ENCODE measurements around the gene HYCC2. TPM values are rescaled to one million over a fixed set of nuclear protein-coding genes. Genes with fewer than 3 reads are reported as not detected.

The HYCC2 gene
- total and polyA plus RNA-seq, 7 donors: 1.7 to 8.6 (median 7.6) TPM

GRCh38 chr2:201074996-201075395, 3.5 kb upstream of the HYCC2 start:
- ATAC-seq (no peak), DNase-seq (no peak)
- Histone ChIP-seq H3K4me3 (no peak overlapping the region), H3K27ac (no peak overlapping the region), H3K27me3 (ENCODE audit: insufficient read depth in 3 of 3, low read length in 2 of 3) (no peaks in the 10 kb centered on the region), H3K36me3 (ENCODE audit: insufficient read depth in 1 of 2, low read depth in 1 of 2) (peaks cover 0 to 16% of the 10 kb centered on the region in 2 donors), H3K9me3 (no peaks in the 10 kb centered on the region), H3K4me1 (peaks cover 35% of the 10 kb centered on the region)
- 66 to 78% (median 69%) methylated on average over 7 of the region's 7 CpGs for WGBS, 3 donors
- TF ChIP-seq CTCF (IDR thresholded peaks at IDR 0.05): no peak
- intact Hi-C loops (cut with DNase I): loop anchor here (5.0 to 10.0 kb wide), 3 partner anchors 37 to 80 kb away; partner anchors contain the start of gene CFLAR (in 1 of the 2)

DNA sequence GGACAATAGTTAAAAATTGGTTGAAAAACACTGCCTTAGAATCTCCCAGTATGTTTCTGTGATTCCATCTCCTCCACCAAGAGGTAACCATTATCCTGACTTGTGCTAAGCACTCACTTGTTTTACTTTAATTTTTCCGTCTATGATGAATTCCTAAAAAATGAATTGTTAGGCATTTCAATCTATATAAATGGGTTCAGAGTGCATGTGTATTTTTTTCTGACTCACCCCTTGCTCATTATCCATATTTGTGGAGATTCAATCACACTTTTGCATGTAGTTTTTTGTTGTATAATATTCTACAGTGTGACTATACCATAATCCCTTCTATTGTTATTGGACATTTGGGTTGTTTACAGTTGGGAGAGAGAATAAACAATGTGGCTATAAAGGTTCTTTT, 1.6 kb upstream of the HYCC2 start:
- ATAC-seq: no peak
- intact Hi-C loops (cut with DNase I): loop anchor here (5.0 to 10.0 kb wide), 3 partner anchors 39 to 82 kb away; partner anchors contain the start of gene CFLAR (in 1 of the 2)
- Histone ChIP-seq H3K27me3 (ENCODE audit: insufficient read depth in 3 of 3, low read length in 2 of 3) (no peaks in the 10 kb centered on the region), H3K4me3 (peak overlapping the region; percentile 92), H3K36me3 (ENCODE audit: insufficient read depth in 1 of 2, low read depth in 1 of 2) (no peaks in the 10 kb centered on the region), H3K9me3 (no peaks in the 10 kb centered on the region), H3K4me1 (peaks cover 49% of the 10 kb centered on the region), H3K27ac (no peak overlapping the region)
- WGBS, 3 donors: 76 to 92% (median 80%) methylated on average over 1 of the region's 1 CpG
- DNase-seq: no peak
- no peak for TF ChIP-seq CTCF (IDR thresholded peaks at IDR 0.05)

- Histone ChIP-seq H3K9me3 (no peaks in the 10 kb centered on the region), H3K27me3 (ENCODE audit: insufficient read depth in 3 of 3, low read length in 2 of 3) (no peaks in the 10 kb centered on the region), H3K36me3 (ENCODE audit: insufficient read depth in 1 of 2, low read depth in 1 of 2) (no peaks in the 10 kb centered on the region), H3K27ac (peak overlapping the region; percentile 95), H3K4me3 (peak overlapping the region; percentile 92), H3K4me1 (peaks cover 55% of the 10 kb centered on the region)
- DNase-seq (no peak), ATAC-seq (peak in 1 of 4 donors; percentile 5)
- 2 to 3% (median 3%) methylated on average over 5 of the region's 5 CpGs for WGBS, 3 donors
- intact Hi-C loops (cut with DNase I): loop anchor here (5.0 to 10.0 kb wide), 3 partner anchors 40 to 83 kb away; partner anchors contain the start of gene CFLAR (in 1 of the 2)
- TF ChIP-seq CTCF (IDR thresholded peaks at IDR 0.05): no peak
Measured at GRCh38 chr2:201072201-201072530, 695 bp upstream of the HYCC2 start.

DNA sequence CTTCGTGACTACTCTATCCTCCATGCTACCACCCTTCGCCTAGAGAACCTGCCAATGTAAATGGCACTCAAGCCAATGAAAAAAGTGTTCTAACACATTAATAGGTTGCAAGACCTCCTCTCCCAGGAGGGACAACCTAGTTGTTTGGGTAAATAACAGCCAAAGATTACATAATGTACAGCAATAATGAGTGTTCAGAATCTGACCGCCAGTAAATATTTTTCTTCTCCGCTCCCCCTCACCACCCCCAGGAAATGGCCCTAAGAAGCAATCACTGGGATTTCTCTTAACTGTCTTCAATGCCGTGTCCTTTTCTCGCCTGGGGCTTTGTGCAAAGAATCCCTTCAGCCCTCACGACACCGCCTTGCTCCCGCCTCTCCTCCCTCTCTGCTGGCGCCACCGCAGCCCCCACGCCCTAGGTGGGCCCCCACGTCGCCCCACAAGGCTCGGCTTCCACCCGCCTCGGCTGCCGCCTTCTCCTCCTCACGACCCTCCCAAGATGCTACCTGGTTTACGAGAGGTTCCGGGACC, 458 bp downstream of the HYCC2 start:
- DNase-seq (no peak), ATAC-seq (peak; percentile 15 to 44 (median 27))
- intact Hi-C loops (cut with DNase I): loop anchor here (1.0 to 10.0 kb wide), 6 partner anchors 41 to 166 kb away; partner anchors contain the start of genes ORC2 (in 2 of the 2) and CFLAR (in 1 of the 2)
- Histone ChIP-seq H3K4me3 (peak overlapping the region; percentile 92), H3K27ac (peak overlapping the region; percentile 95), H3K9me3 (no peaks in the 10 kb centered on the region), H3K36me3 (ENCODE audit: insufficient read depth in 1 of 2, low read depth in 1 of 2) (no peaks in the 10 kb centered on the region), H3K4me1 (peaks cover 59% of the 10 kb centered on the region), H3K27me3 (ENCODE audit: insufficient read depth in 3 of 3, low read length in 2 of 3) (no peaks in the 10 kb centered on the region)
- WGBS, 3 donors: 0 to 1% (median 1%) methylated on average over 21 of the region's 21 CpGs
- TF ChIP-seq CTCF (IDR thresholded peaks at IDR 0.05): no peak

Measured in psoas muscle (tissue), 8 donors.